Gastrocnemius medialis (tissue), 4 donors: Measurements from ENCODE around the gene GNAI2. TPM values are rescaled to one million over a fixed set of nuclear protein-coding genes. Genes with fewer than 3 reads are reported as not detected.

Source experiments
- ATAC-seq, 2 donors: fragments of 150-250 bp; one replicate each; pipeline ENCODE4 v1.9.1; 2016
- DNase-seq, 2 donors: peaks; one replicate each; pipeline ENCODE4 v3.0.0-alpha.2; 2019
- H3K27ac ChIP-seq, 4 donors: fragments of 200-600 bp; sonication (generic); 1 replicate in 1 of 4; 2 replicates in 3 of 4; pipeline ENCODE4 v1.5.1; 2016 to 2018; ENCODE audit warnings: mild to moderate bottlenecking in 2 of 4, moderate library complexity in 1 of 4
- H3K27me3 ChIP-seq, 3 donors: fragments of 200-600 bp; sonication (generic) in 2 of 3; 1 replicate in 1 of 3; 2 replicates in 2 of 3; pipeline versions ENCODE4 v1.5.1 to v1.6.0; 2016 to 2019; ENCODE audit warnings: mild to moderate bottlenecking in 1 of 3, moderate library complexity in 1 of 3
- H3K36me3 ChIP-seq, 2 donors: fragments of 200-600 bp; sonication (generic) in 1 of 2; one replicate each; pipeline ENCODE4 v1.5.1; 2017 to 2018
- H3K4me1 ChIP-seq, 2 donors: fragments of 200-600 bp; sonication (generic) in 1 of 2; one replicate each; pipeline ENCODE4 v1.5.1; 2016 to 2017; ENCODE audit warnings: mild to moderate bottlenecking in 2 of 2
- H3K4me3 ChIP-seq, 4 donors: fragments of 200-600 bp; sonication (generic) in 3 of 4; 1 replicate in 1 of 4; 2 replicates in 3 of 4; pipeline ENCODE4 v1.5.1; 2016 to 2019; ENCODE audit warnings: mild to moderate bottlenecking in 2 of 4
- H3K9me3 ChIP-seq, 3 donors: fragments of 200-600 bp; sonication (generic) in 2 of 3; 1 replicate in 1 of 3; 2 replicates in 2 of 3; pipeline ENCODE4 v1.5.1; 2016 to 2019
- CTCF ChIP-seq, 5 experiments: fragments of 450-650 bp in 3 of 5; fragments of 200-600 bp in 2 of 5; sonication (generic) in 2 of 5; IDR thresholded peaks in 4 of 5; conservative IDR thresholded peaks in 1 of 5; 1 replicate in 4 of 5; 2 replicates in 1 of 5; pipeline ENCODE4 v1.5.1; 2016 to 2019; ENCODE audit warnings: antibody characterized with exemption in 5 of 5, mild to moderate bottlenecking in 3 of 5, moderate library complexity in 3 of 5
- POLR2A ChIP-seq, 2 donors: fragments of 450-650 bp; IDR thresholded peaks; one replicate each; pipeline ENCODE4 v1.6.1; 2017; ENCODE audit warnings: antibody characterized with exemption in 2 of 2, mild to moderate bottlenecking in 2 of 2, moderate library complexity in 2 of 2
- in situ Hi-C, 4 donors: fragments of 200-750 bp; cut with MboI; loops; one replicate each; pipeline versions ENCODE4 v1.15.0 to v1.8.0; 2017; ENCODE audit warnings: low sequenced_read_pairs in 4 of 4
- intact Hi-C: fragments of 100-400 bp; cut with DNase I; formaldehyde crosslinking; loops from one replicate; pipeline ENCODE4 v1.15.1; 2023; ENCODE audit warnings: low total_unique reads
- total RNA-seq, 4 donors: library from RNA; depleted of rRNA; stranded (reverse); fragments of >200 nt; gene quantifications; one replicate each; pipeline versions ENCODE4 v1.1.0 to v1.2.3, GENCODE V29; 2016

Gene GNAI2
- total RNA-seq, 4 donors from 2014 or later: 26.7 to 67.8 (median 39.8) TPM

GRCh38 chr3:50264964-50265485 is 29.0 kb downstream of the GNAI2 start:
- ATAC-seq (no peak), DNase-seq (no peak)
- in situ Hi-C loops (no loop called here), intact Hi-C loops (no loop called here)
- Histone ChIP-seq H3K27ac (peak overlapping the region; percentile 71 to 90 (median 82)), H3K4me3 (no peak overlapping the region), H3K36me3 (no peaks in the 10 kb centered on the region), H3K9me3 (no peaks in the 10 kb centered on the region), H3K4me1 (peaks cover 39 to 73% of the 10 kb centered on the region in 2 donors), H3K27me3 (no peaks in the 10 kb centered on the region)
- TF ChIP-seq POLR2A (IDR thresholded peaks at IDR 0.05) (no peak), CTCF (IDR thresholded peaks at IDR 0.05 in 4 of 5, conservative IDR thresholded peaks at IDR 0.05 in 1 of 5) (no peak)

GRCh38 chr3:50265571-50265970 is 29.6 kb downstream of the GNAI2 start:
- Histone ChIP-seq H3K4me3 (no peak overlapping the region), H3K36me3 (no peaks in the 10 kb centered on the region), H3K9me3 (no peaks in the 10 kb centered on the region), H3K27me3 (no peaks in the 10 kb centered on the region), H3K4me1 (peaks cover 38 to 76% of the 10 kb centered on the region in 2 donors), H3K27ac (peak overlapping the region; percentile 71 to 90 (median 82))
- no peak for DNase-seq
- in situ Hi-C loops (no loop called here), intact Hi-C loops (no loop called here)
- ATAC-seq: no peak
- TF ChIP-seq POLR2A (IDR thresholded peaks at IDR 0.05) (no peak), CTCF (IDR thresholded peaks at IDR 0.05 in 4 of 5, conservative IDR thresholded peaks at IDR 0.05 in 1 of 5) (no peak)

- Histone ChIP-seq H3K27ac (peak overlapping the region; percentile 71 to 90 (median 82)), H3K27me3 (no peaks in the 10 kb centered on the region), H3K4me1 (peaks cover 33 to 72% of the 10 kb centered on the region in 2 donors), H3K36me3 (no peaks in the 10 kb centered on the region), H3K9me3 (no peaks in the 10 kb centered on the region), H3K4me3 (no peak overlapping the region)
- intact Hi-C loops (no loop called here), in situ Hi-C loops (no loop called here)
- DNase-seq (no peak), ATAC-seq (no peak)
- TF ChIP-seq POLR2A (IDR thresholded peaks at IDR 0.05) (no peak), CTCF (IDR thresholded peaks at IDR 0.05 in 4 of 5, conservative IDR thresholded peaks at IDR 0.05 in 1 of 5) (no peak)
These were observed 30.0 kb downstream of the GNAI2 start for GRCh38 chr3:50266017-50266416.

GRCh38 chr3:50266836-50267235 is 30.8 kb downstream of the GNAI2 start:
- peak overlapping the region; percentile 31 to 58 (median 52) for H3K4me3 ChIP-seq
- no peak for DNase-seq
- in situ Hi-C loops (no loop called here), intact Hi-C loops (no loop called here)
- ATAC-seq: peak in 1 of 2 donors; percentile 13
- H3K36me3 ChIP-seq: no peaks in the 10 kb centered on the region
- H3K27me3 ChIP-seq: no peaks in the 10 kb centered on the region
- no peaks in the 10 kb centered on the region for H3K9me3 ChIP-seq
- peaks cover 29 to 64% of the 10 kb centered on the region in 2 donors for H3K4me1 ChIP-seq
- H3K27ac ChIP-seq: peak overlapping the region; percentile 71 to 90 (median 82)
- TF ChIP-seq CTCF (IDR thresholded peaks at IDR 0.05 in 4 of 5, conservative IDR thresholded peaks at IDR 0.05 in 1 of 5): no peak
- TF ChIP-seq POLR2A (IDR thresholded peaks at IDR 0.05): no peak
